ENCODE results near the gene ANKRD39.
"Not testable (repeated sequence)": the region's sequence is repeated elsewhere in the genome, so short reads cannot be mapped to it uniquely, and the experiment has no call there.

The ANKRD39 gene

GRCh38 chr2:96870626-96871255 lies 12.9 kb upstream of the ANKRD39 start:
- DNase-seq (ENCODE audit: low read depth): no peak

GRCh38 chr2:96869822-96870625 lies 12.2 kb upstream of the ANKRD39 start, which contains the start of gene SEMA4C:
Gene SEMA4C, minus strand, starts transcription at chr2:96870080. Its CDS starts 2,194 bp downstream, at chr2:96867886.
- DNase-seq (ENCODE audit: low read depth): no peak

GRCh38 chr2:96869281-96869821 lies 11.5 kb upstream of the ANKRD39 start:
- peak; percentile 52 for DNase-seq (ENCODE audit: low read depth)

GRCh38 chr2:96868555-96869280 lies 10.9 kb upstream of the ANKRD39 start:
- peak; percentile 79 for DNase-seq (ENCODE audit: low read depth)

GRCh38 chr2:96867756-96868554 lies 10.1 kb upstream of the ANKRD39 start:
- DNase-seq (ENCODE audit: low read depth): no peak

- no peak for DNase-seq (ENCODE audit: low read depth)
Observed at GRCh38 chr2:96866986-96867755, 9.4 kb upstream of the ANKRD39 start.

- no peak for DNase-seq (ENCODE audit: low read depth)
Observed at GRCh38 chr2:96866586-96866985, 8.8 kb upstream of the ANKRD39 start.

- no peak for DNase-seq (ENCODE audit: low read depth)
Observed at GRCh38 chr2:96866149-96866548, 8.3 kb upstream of the ANKRD39 start.

- DNase-seq (ENCODE audit: low read depth): no peak
Observed at GRCh38 chr2:96865654-96866053, 7.8 kb upstream of the ANKRD39 start.

- DNase-seq (ENCODE audit: low read depth): no peak
Observed at GRCh38 chr2:96864343-96865091, 6.7 kb upstream of the ANKRD39 start.

GRCh38 chr2:96863575-96864342 lies 5.9 kb upstream of the ANKRD39 start:
- no peak for DNase-seq (ENCODE audit: low read depth)

- DNase-seq (ENCODE audit: low read depth): not testable (repeated sequence)
Observed at GRCh38 chr2:96863056-96863455, 5.2 kb upstream of the ANKRD39 start.

- DNase-seq (ENCODE audit: low read depth): no peak
Observed at GRCh38 chr2:96861074-96861473, 3.3 kb upstream of the ANKRD39 start.

GRCh38 chr2:96860065-96861029 lies 2.5 kb upstream of the ANKRD39 start:
- DNase-seq (ENCODE audit: low read depth): no peak

GRCh38 chr2:96859681-96860064 lies 1.9 kb upstream of the ANKRD39 start:
- DNase-seq (ENCODE audit: low read depth): no peak

GRCh38 chr2:96859099-96859649 lies 1.4 kb upstream of the ANKRD39 start:
- no peak for DNase-seq (ENCODE audit: low read depth)

- DNase-seq (ENCODE audit: low read depth): no peak
Observed at GRCh38 chr2:96856776-96857666, 795 bp downstream of the ANKRD39 start.

Data from GM04504 (cell line).